Activated naive CD4-positive, alpha-beta T cell treated with anti-CD3 and anti-CD28 coated beads, Interleukin-2, amount 10 ng/mL, durations not matched to agents 7 days and 5 days (primary cell): ENCODE results near the gene ASCL1.
A peak's percentile ranks its signal among the peaks of the same experiment; 100 is the strongest.

Experiments
- CTCF ChIA-PET: fragments of 350-600 bp; sonication (Branson Sonifier 250); formaldehyde crosslinking; loops from one replicate; lab custom pipeline; 2021; ENCODE audit warnings: antibody characterized with exemption; lab: Charles Lee
- DNase-seq: peaks from one replicate; pipeline ENCODE4 v3.0.0-alpha.2; 2020
- H3K27ac Mint-ChIP-seq: one replicate; pipeline ENCODE4 v1.8.0; 2021; ENCODE audit warnings: mild to moderate bottlenecking, moderate library complexity, mixed read lengths
- H3K27me3 Mint-ChIP-seq: one replicate; pipeline ENCODE4 v1.8.0; 2021; ENCODE audit warnings: mild to moderate bottlenecking, mixed read lengths
- H3K36me3 Mint-ChIP-seq: one replicate; pipeline ENCODE4 v1.8.0; 2021; ENCODE audit warnings: mixed read lengths
- H3K4me1 Mint-ChIP-seq: one replicate; pipeline ENCODE4 v1.8.0; 2021; ENCODE audit warnings: mixed read lengths
- H3K4me3 Mint-ChIP-seq: one replicate; pipeline ENCODE4 v1.8.0; 2021; ENCODE audit warnings: mild to moderate bottlenecking, moderate library complexity, mixed read lengths
- H3K9me3 Mint-ChIP-seq: one replicate; pipeline ENCODE4 v1.8.0; 2021; ENCODE audit warnings: mixed read lengths

ASCL1 gene

DNA sequence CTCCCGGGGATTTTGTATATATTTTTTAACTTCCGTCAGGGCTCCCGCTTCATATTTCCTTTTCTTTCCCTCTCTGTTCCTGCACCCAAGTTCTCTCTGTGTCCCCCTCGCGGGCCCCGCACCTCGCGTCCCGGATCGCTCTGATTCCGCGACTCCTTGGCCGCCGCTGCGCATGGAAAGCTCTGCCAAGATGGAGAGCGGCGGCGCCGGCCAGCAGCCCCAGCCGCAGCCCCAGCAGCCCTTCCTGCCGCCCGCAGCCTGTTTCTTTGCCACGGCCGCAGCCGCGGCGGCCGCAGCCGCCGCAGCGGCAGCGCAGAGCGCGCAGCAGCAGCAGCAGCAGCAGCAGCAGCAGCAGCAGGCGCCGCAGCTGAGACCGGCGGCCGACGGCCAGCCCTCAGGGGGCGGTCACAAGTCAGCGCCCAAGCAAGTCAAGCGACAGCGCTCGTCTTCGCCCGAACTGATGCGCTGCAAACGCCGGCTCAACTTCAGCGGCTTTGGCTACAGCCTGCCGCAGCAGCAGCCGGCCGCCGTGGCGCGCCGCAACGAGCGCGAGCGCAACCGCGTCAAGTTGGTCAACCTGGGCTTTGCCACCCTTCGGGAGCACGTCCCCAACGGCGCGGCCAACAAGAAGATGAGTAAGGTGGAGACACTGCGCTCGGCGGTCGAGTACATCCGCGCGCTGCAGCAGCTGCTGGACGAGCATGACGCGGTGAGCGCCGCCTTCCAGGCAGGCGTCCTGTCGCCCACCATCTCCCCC is 777 bp downstream of the ASCL1 start:
- H3K4me3 Mint-ChIP-seq: peak overlapping the region; percentile 57
- peaks cover 55% of the 10 kb centered on the region for H3K4me1 Mint-ChIP-seq
- peak overlapping the region; percentile 60 for H3K27ac Mint-ChIP-seq
- H3K27me3 Mint-ChIP-seq: peaks cover 99% of the 10 kb centered on the region
- H3K36me3 Mint-ChIP-seq: peaks cover 2% of the 10 kb centered on the region
- CTCF ChIA-PET: no interaction called here
- DNase-seq: peak; percentile 39
- H3K9me3 Mint-ChIP-seq: no peaks in the 10 kb centered on the region

GRCh38 chr12:102958830-102959176 is 1.3 kb downstream of the ASCL1 start:
- H3K4me1 Mint-ChIP-seq: peaks cover 50% of the 10 kb centered on the region
- peaks cover 2% of the 10 kb centered on the region for H3K36me3 Mint-ChIP-seq
- CTCF ChIA-PET: no interaction called here
- H3K27ac Mint-ChIP-seq: peak overlapping the region; percentile 37
- peaks cover 99% of the 10 kb centered on the region for H3K27me3 Mint-ChIP-seq
- H3K4me3 Mint-ChIP-seq: peak overlapping the region; percentile 1
- H3K9me3 Mint-ChIP-seq: no peaks in the 10 kb centered on the region
- DNase-seq: no peak

DNA sequence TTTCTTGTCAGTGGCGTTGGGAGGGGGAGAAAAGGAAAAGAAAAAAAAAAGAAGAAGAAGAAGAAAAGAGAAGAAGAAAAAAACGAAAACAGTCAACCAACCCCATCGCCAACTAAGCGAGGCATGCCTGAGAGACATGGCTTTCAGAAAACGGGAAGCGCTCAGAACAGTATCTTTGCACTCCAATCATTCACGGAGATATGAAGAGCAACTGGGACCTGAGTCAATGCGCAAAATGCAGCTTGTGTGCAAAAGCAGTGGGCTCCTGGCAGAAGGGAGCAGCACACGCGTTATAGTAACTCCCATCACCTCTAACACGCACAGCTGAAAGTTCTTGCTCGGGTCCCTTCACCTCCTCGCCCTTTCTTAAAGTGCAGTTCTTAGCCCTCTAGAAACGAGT is 1.9 kb downstream of the ASCL1 start:
- peaks cover 5% of the 10 kb centered on the region for H3K9me3 Mint-ChIP-seq
- peaks cover 2% of the 10 kb centered on the region for H3K36me3 Mint-ChIP-seq
- H3K4me3 Mint-ChIP-seq: peak overlapping the region; percentile 1
- H3K27me3 Mint-ChIP-seq: peaks cover 99% of the 10 kb centered on the region
- DNase-seq: no peak
- CTCF ChIA-PET: no interaction called here
- peaks cover 47% of the 10 kb centered on the region for H3K4me1 Mint-ChIP-seq
- H3K27ac Mint-ChIP-seq: peak overlapping the region; percentile 26

DNA sequence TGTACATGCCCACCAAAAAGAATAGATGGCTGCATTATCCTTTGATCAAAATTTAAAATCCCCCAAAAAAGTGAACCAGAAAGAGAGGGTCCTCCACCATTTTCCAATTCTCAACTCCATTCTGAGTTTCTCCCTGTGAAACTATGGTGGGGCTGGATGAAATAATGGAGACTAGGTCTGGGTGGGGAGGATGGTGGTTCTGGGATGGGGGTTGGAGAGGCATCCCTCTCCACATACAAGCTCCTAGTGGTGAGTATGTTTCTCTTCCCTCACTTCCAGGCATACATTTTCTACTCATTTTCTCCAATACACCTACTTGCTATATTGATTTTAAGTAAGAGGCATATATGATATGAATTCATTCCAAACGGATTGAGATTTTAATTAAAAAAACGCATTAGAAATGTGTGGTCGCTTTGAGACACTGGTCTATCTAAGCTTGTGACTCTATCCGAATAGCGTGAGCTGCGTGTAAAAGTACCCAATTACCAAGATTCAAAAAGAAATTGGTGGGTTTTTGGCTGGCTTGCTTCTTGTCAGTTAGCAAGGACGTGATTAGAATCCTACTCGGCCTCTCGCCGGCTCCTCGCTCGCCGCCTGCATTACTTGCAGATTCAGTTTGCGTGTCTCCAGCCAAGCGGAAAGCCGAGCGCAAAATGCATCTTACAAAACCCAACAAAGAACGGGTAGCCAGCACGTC is 3.4 kb downstream of the ASCL1 start:
- no peak overlapping the region for H3K4me3 Mint-ChIP-seq
- CTCF ChIA-PET: interaction anchor here (0.8 kb wide), 1 partner anchor 12 kb away, joined by 5 read pairs; no protein-coding TSS in a partner anchor
- peaks cover 4% of the 10 kb centered on the region for H3K36me3 Mint-ChIP-seq
- peak overlapping the region; percentile 55 for H3K27ac Mint-ChIP-seq
- H3K9me3 Mint-ChIP-seq: peaks cover 5% of the 10 kb centered on the region
- peaks cover 46% of the 10 kb centered on the region for H3K4me1 Mint-ChIP-seq
- H3K27me3 Mint-ChIP-seq: peaks cover 99% of the 10 kb centered on the region
- no peak for DNase-seq

GRCh38 chr12:102961466-102961855 is 4.0 kb downstream of the ASCL1 start:
- H3K36me3 Mint-ChIP-seq: peaks cover 4% of the 10 kb centered on the region
- H3K9me3 Mint-ChIP-seq: peaks cover 5% of the 10 kb centered on the region
- CTCF ChIA-PET: interaction anchor here (0.8 to 1.7 kb wide), 2 partner anchors 12 to 13 kb away, joined by 5 to 7 read pairs; no protein-coding TSS in a partner anchor
- no peak overlapping the region for H3K4me3 Mint-ChIP-seq
- H3K27me3 Mint-ChIP-seq: peaks cover 99% of the 10 kb centered on the region
- no peak for DNase-seq
- peaks cover 44% of the 10 kb centered on the region for H3K4me1 Mint-ChIP-seq
- H3K27ac Mint-ChIP-seq: no peak overlapping the region

- CTCF ChIA-PET: interaction anchor here (0.6 to 1.7 kb wide), 2 partner anchors 13 to 616 kb away, joined by 3 to 7 read pairs; no protein-coding TSS in a partner anchor
- H3K36me3 Mint-ChIP-seq: peaks cover 4% of the 10 kb centered on the region
- DNase-seq: no peak
- no peak overlapping the region for H3K4me3 Mint-ChIP-seq
- peaks cover 37% of the 10 kb centered on the region for H3K4me1 Mint-ChIP-seq
- H3K27me3 Mint-ChIP-seq: peaks cover 96% of the 10 kb centered on the region
- H3K9me3 Mint-ChIP-seq: peaks cover 5% of the 10 kb centered on the region
- no peak overlapping the region for H3K27ac Mint-ChIP-seq
Observed at GRCh38 chr12:102962532-102962931, 5.1 kb downstream of the ASCL1 start.

GRCh38 chr12:102962986-102963385 is 5.5 kb downstream of the ASCL1 start:
- Mint-ChIP-seq H3K4me1 (peaks cover 32% of the 10 kb centered on the region), H3K27me3 (peaks cover 96% of the 10 kb centered on the region), H3K27ac (no peak overlapping the region), H3K36me3 (peaks cover 3% of the 10 kb centered on the region), H3K9me3 (peaks cover 5% of the 10 kb centered on the region), H3K4me3 (no peak overlapping the region)
- CTCF ChIA-PET: interaction anchor here (0.6 to 1.7 kb wide), 2 partner anchors 13 to 616 kb away, joined by 3 to 7 read pairs; no protein-coding TSS in a partner anchor
- DNase-seq: no peak

- Mint-ChIP-seq H3K4me3 (no peak overlapping the region), H3K36me3 (peaks cover 2% of the 10 kb centered on the region), H3K27me3 (peaks cover 94% of the 10 kb centered on the region), H3K27ac (no peak overlapping the region), H3K9me3 (peaks cover 5% of the 10 kb centered on the region), H3K4me1 (peaks cover 32% of the 10 kb centered on the region)
- CTCF ChIA-PET: no interaction called here
- no peak for DNase-seq
Observed at GRCh38 chr12:102963796-102964195, 6.3 kb downstream of the ASCL1 start.

DNA sequence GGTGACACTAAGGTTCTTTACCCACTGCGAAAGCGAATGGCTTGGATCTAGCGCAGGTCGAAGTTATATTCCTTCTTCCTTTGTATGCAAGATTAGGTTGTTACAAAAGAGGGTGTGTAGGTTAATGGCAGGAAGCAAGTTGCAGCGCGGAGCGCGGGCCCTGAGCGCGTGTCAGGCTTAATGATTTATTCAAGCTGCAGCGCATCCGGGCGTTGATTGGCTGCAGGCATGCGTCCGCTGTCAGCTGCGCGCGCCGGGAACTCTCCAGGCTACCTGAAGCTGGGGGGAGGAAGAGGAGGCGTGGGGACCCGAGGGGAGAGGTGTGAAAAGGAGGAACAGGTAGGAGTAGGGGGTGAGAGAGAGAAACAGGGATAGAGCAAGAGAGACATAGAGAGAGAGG is 7.4 kb downstream of the ASCL1 start:
- DNase-seq: peak; percentile 44
- Mint-ChIP-seq H3K27ac (no peak overlapping the region), H3K4me3 (peak overlapping the region; percentile 57), H3K9me3 (peaks cover 5% of the 10 kb centered on the region), H3K27me3 (peaks cover 83% of the 10 kb centered on the region), H3K36me3 (peaks cover 2% of the 10 kb centered on the region), H3K4me1 (peaks cover 26% of the 10 kb centered on the region)
- CTCF ChIA-PET: no interaction called here

- no peak overlapping the region for H3K27ac Mint-ChIP-seq
- peaks cover 78% of the 10 kb centered on the region for H3K27me3 Mint-ChIP-seq
- DNase-seq: no peak
- H3K9me3 Mint-ChIP-seq: peaks cover 5% of the 10 kb centered on the region
- CTCF ChIA-PET: no interaction called here
- peaks cover 26% of the 10 kb centered on the region for H3K4me1 Mint-ChIP-seq
- peaks cover 2% of the 10 kb centered on the region for H3K36me3 Mint-ChIP-seq
- peak overlapping the region; percentile 57 for H3K4me3 Mint-ChIP-seq
Observed at GRCh38 chr12:102965281-102966155, 8.0 kb downstream of the ASCL1 start.

DNA sequence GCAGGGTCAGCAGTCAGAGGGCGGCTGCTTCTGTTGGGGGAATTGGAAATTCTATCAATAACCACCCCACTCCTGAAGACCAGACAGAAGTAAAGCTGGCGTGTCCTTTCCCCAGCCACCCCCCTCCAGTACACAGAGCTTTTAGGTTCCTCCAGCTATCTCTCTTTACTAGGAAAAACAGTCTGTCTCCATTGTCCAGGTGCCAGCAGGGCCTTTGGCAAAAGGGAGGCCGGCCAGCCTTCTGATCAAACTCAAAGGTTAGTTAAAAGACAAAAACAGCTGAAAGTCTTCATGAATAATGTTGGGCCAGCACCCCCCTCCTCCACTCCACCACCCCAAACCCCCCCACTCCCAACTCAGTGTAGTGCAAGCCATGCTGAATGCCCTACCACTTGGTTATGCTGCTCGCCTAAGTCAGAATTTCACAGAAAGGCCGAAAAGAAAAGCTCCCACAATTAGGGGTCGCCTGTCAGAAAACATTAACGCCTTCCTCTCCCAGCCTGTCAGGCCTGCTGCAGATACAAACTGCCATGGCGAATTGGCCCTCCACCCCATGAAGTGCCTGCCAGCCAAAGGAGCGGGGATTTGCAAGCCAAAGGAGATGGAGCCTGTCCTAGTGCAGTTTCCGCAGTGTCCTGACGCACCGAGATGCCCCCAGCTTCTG is 8.9 kb downstream of the ASCL1 start:
- no peak for DNase-seq
- H3K27ac Mint-ChIP-seq: peak overlapping the region; percentile 15
- no peak overlapping the region for H3K4me3 Mint-ChIP-seq
- H3K36me3 Mint-ChIP-seq: peaks cover 2% of the 10 kb centered on the region
- H3K4me1 Mint-ChIP-seq: peaks cover 26% of the 10 kb centered on the region
- CTCF ChIA-PET: no interaction called here
- peaks cover 5% of the 10 kb centered on the region for H3K9me3 Mint-ChIP-seq
- peaks cover 74% of the 10 kb centered on the region for H3K27me3 Mint-ChIP-seq

- CTCF ChIA-PET: no interaction called here
- H3K4me1 Mint-ChIP-seq: peaks cover under 1% of the 10 kb centered on the region
- peaks cover under 1% of the 10 kb centered on the region for H3K36me3 Mint-ChIP-seq
- no peak overlapping the region for H3K27ac Mint-ChIP-seq
- no peak for DNase-seq
- H3K4me3 Mint-ChIP-seq: no peak overlapping the region
- H3K27me3 Mint-ChIP-seq: peaks cover 41% of the 10 kb centered on the region
- no peaks in the 10 kb centered on the region for H3K9me3 Mint-ChIP-seq
Observed at GRCh38 chr12:102970780-102971179, 13.3 kb downstream of the ASCL1 start.

DNA sequence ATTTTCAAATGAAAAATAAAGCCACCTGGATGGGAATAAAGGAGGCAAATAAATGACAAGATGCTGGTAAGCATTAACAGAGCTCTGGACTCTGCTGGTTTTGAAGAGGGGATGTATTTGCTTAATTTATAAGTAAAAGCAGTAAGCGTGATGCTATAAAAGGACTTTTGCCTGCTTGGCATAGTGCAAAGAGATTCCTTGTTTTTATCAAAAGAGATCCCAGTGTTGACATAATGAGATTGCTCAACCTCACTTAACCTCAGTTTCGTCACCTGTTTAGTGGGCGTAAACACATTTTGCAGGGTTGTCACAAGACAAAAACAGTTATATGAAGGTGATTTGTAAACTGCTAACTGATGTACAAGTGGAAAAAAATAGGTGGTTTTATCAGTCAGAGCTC is 13.8 kb downstream of the ASCL1 start:
- H3K4me3 Mint-ChIP-seq: no peak overlapping the region
- no peaks in the 10 kb centered on the region for H3K36me3 Mint-ChIP-seq
- no peak for DNase-seq
- no peaks in the 10 kb centered on the region for H3K4me1 Mint-ChIP-seq
- H3K9me3 Mint-ChIP-seq: no peaks in the 10 kb centered on the region
- CTCF ChIA-PET: no interaction called here
- H3K27ac Mint-ChIP-seq: no peak overlapping the region
- peaks cover 36% of the 10 kb centered on the region for H3K27me3 Mint-ChIP-seq
